D721Med (cell line): Measurements from ENCODE around the gene HMCN1.
"Not testable (repeated sequence)": the region's sequence is repeated elsewhere in the genome, so short reads cannot be mapped to it uniquely, and the experiment has no call there.

ENCODE experiments used
- DNase-seq: peaks from one replicate; pipeline ENCODE4 v3.0.0; 2011; ENCODE audit warnings: low spot score; ENCODE audit not compliant: insufficient read length
- FAIRE-seq: peaks from 2 replicates; lab custom pipeline; 2011; peaks lifted over from hg19 to GRCh38; lab: Jason Lieb, UNC
- TF ChIP-seq, protein P1 (sequence below): IDR thresholded peaks from 2 replicates; pipeline ENCODE4 v1.5.1; 2012; ENCODE audit warnings: mild to moderate bottlenecking, control low read depth; ENCODE audit not compliant: insufficient read depth; ENCODE audit errors: missing control alignments

HMCN1 gene

DNA sequence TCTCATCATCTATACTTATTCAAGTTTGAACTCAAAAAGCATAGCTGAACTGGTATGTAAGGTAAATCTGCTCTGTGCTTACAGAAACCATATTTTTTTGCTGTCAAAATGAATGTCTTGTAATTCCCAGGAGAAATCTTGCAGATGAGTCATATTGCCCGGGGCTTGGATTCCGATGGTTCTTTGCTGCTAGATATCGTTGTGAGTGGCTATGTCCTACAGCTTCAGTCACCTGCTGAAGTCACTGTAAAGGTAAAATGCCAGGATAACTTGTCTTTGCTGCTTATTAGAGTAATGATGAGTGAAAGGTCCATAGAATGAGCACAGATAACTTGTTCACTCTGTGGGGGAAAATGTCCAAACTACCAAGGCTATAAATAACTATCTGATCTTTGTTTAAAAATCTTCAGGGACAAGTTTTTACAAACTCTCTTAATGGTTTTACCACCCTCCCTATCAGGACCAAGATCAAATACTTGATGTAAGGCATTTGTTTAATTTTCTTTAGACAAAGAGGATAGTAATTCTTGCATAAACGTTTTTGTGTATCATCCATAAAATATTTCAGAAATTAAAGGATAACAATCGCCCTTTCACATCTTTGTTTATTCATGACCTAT lies 418.5 kb downstream of the HMCN1 start:
- FAIRE-seq (peak; percentile 68), DNase-seq (no peak)
- TF ChIP-seq, protein P1, sequence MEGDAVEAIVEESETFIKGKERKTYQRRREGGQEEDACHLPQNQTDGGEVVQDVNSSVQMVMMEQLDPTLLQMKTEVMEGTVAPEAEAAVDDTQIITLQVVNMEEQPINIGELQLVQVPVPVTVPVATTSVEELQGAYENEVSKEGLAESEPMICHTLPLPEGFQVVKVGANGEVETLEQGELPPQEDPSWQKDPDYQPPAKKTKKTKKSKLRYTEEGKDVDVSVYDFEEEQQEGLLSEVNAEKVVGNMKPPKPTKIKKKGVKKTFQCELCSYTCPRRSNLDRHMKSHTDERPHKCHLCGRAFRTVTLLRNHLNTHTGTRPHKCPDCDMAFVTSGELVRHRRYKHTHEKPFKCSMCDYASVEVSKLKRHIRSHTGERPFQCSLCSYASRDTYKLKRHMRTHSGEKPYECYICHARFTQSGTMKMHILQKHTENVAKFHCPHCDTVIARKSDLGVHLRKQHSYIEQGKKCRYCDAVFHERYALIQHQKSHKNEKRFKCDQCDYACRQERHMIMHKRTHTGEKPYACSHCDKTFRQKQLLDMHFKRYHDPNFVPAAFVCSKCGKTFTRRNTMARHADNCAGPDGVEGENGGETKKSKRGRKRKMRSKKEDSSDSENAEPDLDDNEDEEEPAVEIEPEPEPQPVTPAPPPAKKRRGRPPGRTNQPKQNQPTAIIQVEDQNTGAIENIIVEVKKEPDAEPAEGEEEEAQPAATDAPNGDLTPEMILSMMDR, result no peak

DNA sequence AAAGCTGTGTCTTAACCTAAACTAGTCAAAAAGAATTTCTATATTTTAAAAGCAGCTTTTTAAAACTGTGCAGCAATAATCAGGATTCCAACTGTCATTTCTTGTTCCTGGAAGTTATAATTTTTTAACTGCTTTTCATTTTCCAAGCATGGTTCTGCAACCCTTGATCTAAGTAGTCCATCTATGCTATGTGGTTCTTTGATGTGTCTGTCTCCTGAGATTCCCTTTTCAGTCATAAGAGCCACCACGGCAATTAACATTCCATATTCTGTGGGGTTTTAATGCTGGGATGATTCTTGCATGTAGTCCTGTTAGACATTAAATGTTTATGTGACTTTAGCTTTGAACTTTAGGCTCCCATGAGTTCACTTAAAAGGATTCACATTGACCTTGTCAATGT lies 420.5 kb downstream of the HMCN1 start:
- FAIRE-seq (peak; percentile 46), DNase-seq (no peak)
- TF ChIP-seq, protein P1, result no peak

DNA sequence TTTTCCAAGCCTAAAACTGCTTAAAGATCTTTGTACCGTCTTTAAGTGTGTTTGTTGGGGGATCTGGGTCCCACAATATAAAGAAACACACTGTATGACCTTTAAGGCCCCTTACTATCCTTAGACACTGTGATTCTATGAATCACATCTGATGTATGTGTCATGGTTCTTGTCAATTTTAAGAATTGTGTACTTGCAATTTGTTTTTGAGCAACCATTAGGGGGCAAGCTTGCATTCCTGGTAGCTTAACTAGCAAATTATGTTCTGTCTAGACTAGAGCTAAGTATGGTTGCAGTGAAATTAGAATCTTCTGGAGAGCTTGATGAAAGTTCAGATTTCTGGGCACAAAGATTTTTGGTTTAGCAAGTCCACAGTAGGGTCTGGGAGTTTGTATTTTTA lies 421.4 kb downstream of the HMCN1 start:
- FAIRE-seq, result peak; percentile 94
- TF ChIP-seq, protein P1, result peak; percentile 89
- no peak for DNase-seq

DNA sequence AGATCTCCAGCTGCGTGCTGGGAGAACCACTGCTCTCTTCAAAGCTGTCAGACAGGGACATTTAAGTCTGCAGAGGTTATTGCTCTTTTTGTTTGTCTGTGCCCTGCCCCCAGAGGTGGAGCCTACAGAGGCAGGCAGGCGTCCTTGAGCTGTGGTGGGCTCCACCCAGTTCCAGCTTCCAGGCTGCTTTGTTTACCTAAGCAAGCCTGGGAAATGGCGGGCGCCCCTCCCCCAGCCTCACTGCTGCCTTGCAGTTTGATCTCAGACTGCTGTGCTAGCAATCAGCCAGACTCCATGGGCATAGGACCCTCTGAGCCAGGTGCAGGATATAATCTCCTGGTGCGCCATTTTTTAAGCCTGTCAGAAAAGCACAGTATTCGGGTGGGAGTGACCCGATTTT lies 428.7 kb downstream of the HMCN1 start:
- not testable (repeated sequence) for FAIRE-seq, DNase-seq

DNA sequence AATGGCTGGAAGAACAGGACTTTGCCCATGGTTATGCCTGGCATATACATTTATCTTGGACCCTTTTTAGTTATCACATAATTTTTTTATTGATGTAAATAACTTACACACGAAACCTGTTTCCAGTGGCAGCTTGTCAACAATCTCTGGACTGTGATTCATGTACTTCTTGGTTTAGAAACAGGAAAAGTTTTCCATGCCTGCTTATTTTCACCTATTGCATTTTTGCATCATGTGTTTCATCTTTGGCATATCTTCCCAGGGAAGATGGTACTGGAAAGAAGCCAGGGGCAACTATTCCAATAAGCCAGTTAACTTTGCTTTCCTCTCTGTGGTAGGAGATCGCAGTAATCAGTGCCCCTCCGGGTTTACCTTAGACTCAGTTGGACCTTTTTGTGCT lies 430.6 kb downstream of the HMCN1 start:
- TF ChIP-seq, protein P1, result no peak
- no peak for FAIRE-seq
- DNase-seq, result no peak

DNA sequence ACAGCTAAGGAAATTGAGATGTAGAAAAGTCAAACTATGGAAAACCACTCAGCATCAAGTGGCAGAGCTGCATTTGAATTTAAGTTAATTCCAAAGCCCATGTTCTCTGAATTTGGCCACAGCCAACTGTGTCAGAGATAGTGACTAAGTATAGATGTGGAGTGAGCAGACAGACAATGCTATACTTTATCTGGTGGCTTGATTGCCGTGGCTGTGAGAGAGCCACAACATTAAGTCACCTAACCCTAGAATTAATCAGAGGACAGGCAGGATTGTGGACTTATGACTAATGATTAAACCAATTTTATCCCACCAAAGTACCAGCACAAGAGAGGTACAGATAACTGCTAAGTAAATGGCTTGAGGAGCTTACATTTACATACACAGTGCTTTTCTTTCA lies 431.1 kb downstream of the HMCN1 start:
- DNase-seq, result no peak
- TF ChIP-seq, protein P1, result no peak
- no peak for FAIRE-seq

DNA sequence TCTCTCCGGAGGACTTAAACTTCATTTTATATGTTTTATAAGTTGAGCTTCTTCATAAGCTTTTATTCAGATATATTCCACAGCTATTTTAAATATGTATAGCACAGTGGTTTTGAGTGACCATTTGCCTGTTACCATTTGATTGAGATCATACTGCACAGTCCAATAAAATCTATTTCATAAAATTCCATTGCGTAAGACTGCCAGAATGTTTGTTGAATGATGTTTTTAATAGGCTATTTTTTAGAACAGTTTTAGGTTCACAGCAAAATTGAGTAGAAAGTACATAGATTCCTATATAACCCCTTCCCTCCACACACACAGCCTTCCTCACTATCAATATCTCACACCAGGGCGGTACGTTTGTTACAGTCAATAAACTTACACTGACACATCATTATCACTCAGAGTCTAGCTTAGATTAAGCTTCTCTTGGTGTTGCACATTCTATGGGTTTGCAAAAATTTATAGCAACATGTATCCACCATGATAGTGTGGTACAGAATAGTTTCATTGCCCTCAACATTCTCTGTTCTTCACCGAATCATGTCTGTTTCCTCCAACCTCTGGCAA lies 433.0 kb downstream of the HMCN1 start:
- FAIRE-seq (no peak), DNase-seq (no peak)
- TF ChIP-seq, protein P1, result no peak
